ENCODE data around the gene MFSD11. TPM values are rescaled to one million over a fixed set of nuclear protein-coding genes. Genes with fewer than 3 reads are reported as not detected.

Gene MFSD11
- total RNA-seq, 1 experiment from 2014 or later, result 24.9 TPM

GRCh38 chr17:76791053-76791980 lies 53.4 kb downstream of the MFSD11 start:
- ChIA-PET POLR2A (no interaction called here), RAD21 (ENCODE audit: low non-redundant PET in 1 of 2, low total read pairs in 2 of 2, uncharacterized antibody in 2 of 2, unreplicated experiment in 2 of 2) (no interaction called here)
- DNase-seq (ENCODE audit: low read depth, low spot score), result no peak

More at GRCh38 chr17:76791053-76791980, 53.4 kb downstream of the MFSD11 start:
- no TSS peak for BruUV-seq (replicated peaks)
- Histone ChIP-seq H4K20me1 (ENCODE audit: insufficient read depth) (no peaks in the 10 kb centered on the region), H3K9ac (ENCODE audit: low read length) (peak overlapping the region; percentile 27), H3K9me2 (ENCODE audit: insufficient read depth) (no peaks in the 10 kb centered on the region), H3K79me2 (ENCODE audit: insufficient read depth, low read length) (no peaks in the 10 kb centered on the region), H3K9me3 (ENCODE audit: control insufficient read depth in 1 of 2, insufficient read depth in 1 of 2, low read depth in 1 of 2, low read length in 2 of 2) (no peaks in the 10 kb centered on the region), H3K4me1 (ENCODE audit: control insufficient read depth in 1 of 2, insufficient read depth in 2 of 2, low read length in 2 of 2) (peaks cover 39 to 55% of the 10 kb centered on the region in 2 experiments), H3K27me3 (ENCODE audit: insufficient read depth, low read length) (no peaks in the 10 kb centered on the region), H3K27ac (ENCODE audit: low read depth, low read length) (peak overlapping the region; percentile 45), H2AFZ (ENCODE audit: low read depth, low read length, poor library complexity, severe bottlenecking) (peak overlapping the region; percentile 26), H3K4me3 (replicated peaks in 1 of 2; ENCODE audit: low read depth in 1 of 2, low read length in 2 of 2) (peak overlapping the region; percentile 17 to 31), H3K36me3 (ENCODE audit: control insufficient read depth in 1 of 2, insufficient read depth in 2 of 2, low read length in 2 of 2) (no peaks in the 10 kb centered on the region; a peak in 1 of 4 replicates), H3K4me2 (ENCODE audit: low read length) (peak overlapping the region; percentile 66)
- 0 out of 2 replicates have a peak, but pooled peaks have one; percentile 21 for TF ChIP-seq POLR2AphosphoS5 (IDR thresholded peaks at IDR 0.05; ENCODE audit: low read depth, low read length)
- TF ChIP-seq CBX3 (IDR thresholded peaks at IDR 0.05; ENCODE audit: low read depth), result peak; percentile 0; the same call in 1 of the 2 replicates
- no peak for TF ChIP-seq TCF7L2 (IDR thresholded peaks at IDR 0.05; ENCODE audit: borderline replicate concordance, extremely low read depth, insufficient read depth, insufficient read length)
- peak; percentile 67 for TF ChIP-seq MAX (IDR thresholded peaks at IDR 0.05)
- peak; percentile 74 for TF ChIP-seq JUND (IDR thresholded peaks at IDR 0.05)
- peak; percentile 37; the same call in 1 of the 2 replicates for TF ChIP-seq SP1 (IDR thresholded peaks at IDR 0.05; ENCODE audit: low read depth)
- peak; percentile 74 for TF ChIP-seq FOSL1 (IDR thresholded peaks at IDR 0.05; ENCODE audit: low read depth)
- no peak for TF ChIP-seq CTCF (IDR thresholded peaks at IDR 0.05 in 2 of 3, conservative IDR thresholded peaks at IDR 0.05 in 1 of 3; ENCODE audit: borderline replicate concordance in 1 of 3, insufficient read depth in 1 of 3, low read depth in 2 of 3, low read length in 2 of 3)
- peak; percentile 55 for ATAC-seq
- intact Hi-C loops (cut with micrococcal nuclease), result loop anchor here (5.0 kb wide), 1 partner anchor 276 kb away; no protein-coding TSS in a partner anchor
- CTCF ChIA-PET, result no interaction called here

Data from HCT116 (cell line).